Liver (tissue), 9 donors: Measurements from ENCODE around the gene SEC61B. TPM values are rescaled to one million over a fixed set of nuclear protein-coding genes. Genes with fewer than 3 reads are reported as not detected.
A peak's percentile ranks its signal among the peaks of the same experiment; 100 is the strongest.

Experiments used
- DNase-seq: peaks from one replicate; pipeline ENCODE4 v3.0.0-alpha.2; 2017; ENCODE audit warnings: low spot score
- H3K27ac ChIP-seq, 2 donors: one replicate each; pipeline ENCODE4 v1.7.0; 2013; ENCODE audit warnings: inconsistent platforms in 2 of 2, low read length in 2 of 2, control low read depth in 1 of 2, low read depth in 1 of 2, mild to moderate bottlenecking in 1 of 2
- H3K27me3 ChIP-seq, 4 donors: one replicate each; pipeline versions ENCODE4 v1.6.1 to v1.7.0; 2013; ENCODE audit warnings: low read length in 3 of 4, inconsistent platforms in 1 of 4, mild to moderate bottlenecking in 1 of 4, moderate library complexity in 1 of 4; ENCODE audit not compliant: control insufficient read depth in 4 of 4, insufficient read depth in 4 of 4
- H3K36me3 ChIP-seq, 4 donors: one replicate each; pipeline versions ENCODE4 v1.6.1 to v1.7.0; 2013; ENCODE audit warnings: low read length in 3 of 4, mild to moderate bottlenecking in 3 of 4, low read depth in 1 of 4, moderate library complexity in 1 of 4; ENCODE audit not compliant: control insufficient read depth in 4 of 4, insufficient read depth in 3 of 4
- H3K4me1 ChIP-seq, 4 donors: one replicate each; pipeline versions ENCODE4 v1.6.1 to v1.7.0; 2013; ENCODE audit warnings: low read length in 3 of 4, mild to moderate bottlenecking in 3 of 4, moderate library complexity in 1 of 4; ENCODE audit not compliant: control insufficient read depth in 4 of 4, insufficient read depth in 4 of 4
- H3K4me3 ChIP-seq, 3 donors: one replicate each; pipeline versions ENCODE4 v1.6.1 to v1.7.0; 2013; ENCODE audit warnings: low read length in 3 of 3, control low read depth in 1 of 3, low read depth in 1 of 3, mild to moderate bottlenecking in 1 of 3
- H3K9ac ChIP-seq, 2 donors: one replicate each; pipeline ENCODE4 v1.7.0; 2013; ENCODE audit warnings: low read length in 2 of 2, mild to moderate bottlenecking in 2 of 2, moderate library complexity in 2 of 2, control low read depth in 1 of 2, low read depth in 1 of 2
- H3K9me3 ChIP-seq, 4 donors: one replicate each; pipeline versions ENCODE4 v1.6.1 to v1.7.0; 2013; ENCODE audit warnings: low read length in 3 of 4; ENCODE audit not compliant: control insufficient read depth in 4 of 4
- CTCF ChIP-seq: fragments of 150-350 bp; IDR thresholded peaks from 2 replicates; pipeline ENCODE4 v1.5.1; 2017; ENCODE audit warnings: improper control_type of control experiment, low read depth, low read length; ENCODE audit not compliant: missing input control
- EGR1 ChIP-seq, 2 donors: IDR thresholded peaks; 2 replicates each; pipeline ENCODE4 v1.6.1; 2016 to 2018; ENCODE audit warnings: antibody characterized with exemption in 2 of 2, low read depth in 2 of 2
- FOXA1 ChIP-seq: IDR thresholded peaks from 2 replicates; pipeline ENCODE4 v1.6.1; 2016; ENCODE audit warnings: antibody characterized with exemption
- FOXA2 ChIP-seq: IDR thresholded peaks from 2 replicates; pipeline ENCODE4 v1.6.1; 2016; ENCODE audit warnings: antibody characterized with exemption
- GABPA ChIP-seq, 2 donors: IDR thresholded peaks in 1 of 2; conservative IDR thresholded peaks in 1 of 2; 2 replicates each; pipeline ENCODE4 v1.6.1; 2016; ENCODE audit warnings: antibody characterized with exemption in 2 of 2, mild to moderate bottlenecking in 1 of 2, moderate library complexity in 1 of 2
- HNF4A ChIP-seq, 2 donors: conservative IDR thresholded peaks; 2 replicates each; pipeline ENCODE4 v1.6.1; 2016; ENCODE audit warnings: antibody characterized with exemption in 2 of 2, mild to moderate bottlenecking in 2 of 2
- HNF4G ChIP-seq: IDR thresholded peaks from 2 replicates; pipeline ENCODE4 v1.6.1; 2016; ENCODE audit warnings: antibody characterized with exemption
- JUND ChIP-seq, 2 donors: IDR thresholded peaks; 2 replicates each; pipeline ENCODE4 v1.6.1; 2016; ENCODE audit warnings: antibody characterized with exemption in 2 of 2
- NR2F2 ChIP-seq: IDR thresholded peaks from 2 replicates; pipeline ENCODE4 v1.6.1; 2016; ENCODE audit warnings: antibody characterized with exemption
- RAD21 ChIP-seq, 2 donors: IDR thresholded peaks; 2 replicates each; pipeline ENCODE4 v1.6.1; 2016; ENCODE audit warnings: antibody characterized with exemption in 2 of 2, mild to moderate bottlenecking in 2 of 2
- RXRA ChIP-seq, 2 donors: IDR thresholded peaks; 2 replicates each; pipeline ENCODE4 v1.6.1; 2017 to 2018; ENCODE audit warnings: antibody characterized with exemption in 2 of 2, mild to moderate bottlenecking in 1 of 2
- SP1 ChIP-seq: IDR thresholded peaks from 2 replicates; pipeline ENCODE4 v1.6.1; 2018; ENCODE audit warnings: antibody characterized with exemption, mild to moderate bottlenecking
- TAF1 ChIP-seq: conservative IDR thresholded peaks from 2 replicates; pipeline ENCODE4 v1.6.1; 2016; ENCODE audit warnings: antibody characterized with exemption, mild to moderate bottlenecking
- YY1 ChIP-seq: IDR thresholded peaks from 2 replicates; pipeline ENCODE4 v1.6.1; 2016; ENCODE audit warnings: antibody characterized with exemption, mild to moderate bottlenecking
- ZBTB33 ChIP-seq: IDR thresholded peaks from 2 replicates; pipeline ENCODE4 v1.6.1; 2016; ENCODE audit warnings: antibody characterized with exemption
- WGBS: extraction: QIAGEN DNeasy Blood & Tissue Kit; methylation state at CpG from one replicate; pipeline ENCODE4 v1.1.7; 2013; 5-methylcytosine and 5-hydroxymethylcytosine counted together
- polyA plus RNA-seq, 2 donors: library from polyadenylated mRNA; stranded (reverse) in 1 of 2; unstranded in 1 of 2; fragments of 200-250 nt in 1 of 2; fragments of >200 nt in 1 of 2; fragmentation: Nextera tagmentation in 1 of 2; extraction: Ambion mirVana in 1 of 2; gene quantifications; one replicate each; pipeline versions ENCODE4 v1.2.1 to v1.2.3, GENCODE V29; 2013 to 2015
- total RNA-seq, 2 donors: library from RNA; depleted of rRNA; stranded (reverse); fragments of >200 nt; gene quantifications; one replicate each; pipeline ENCODE4 v1.2.3, GENCODE V29; 2014
- TF ChIP-seq, protein P1 (sequence below): IDR thresholded peaks from 2 replicates; pipeline ENCODE4 v1.6.1; 2016; ENCODE audit warnings: antibody characterized with exemption
- TF ChIP-seq, protein P2 (sequence below): IDR thresholded peaks from 2 replicates; pipeline ENCODE4 v1.6.1; 2016; ENCODE audit warnings: antibody characterized with exemption, mild to moderate bottlenecking
- TF ChIP-seq, protein P3 (sequence below): IDR thresholded peaks from 2 replicates; pipeline ENCODE4 v1.6.1; 2016; ENCODE audit warnings: antibody characterized with exemption
- donor health status: healthy.
- donor health status: healthy.
- donor health status: healthy.
- donor health status: healthy.
- donor health status: healthy.

SEC61B gene
- 100 to 1,000 TPM in 1 of 2 donors, 10 to 100 TPM in 1; 84.1 to 122 TPM for total RNA-seq
- 100 to 1,000 TPM; 334 to 431 TPM for polyA plus RNA-seq

DNA sequence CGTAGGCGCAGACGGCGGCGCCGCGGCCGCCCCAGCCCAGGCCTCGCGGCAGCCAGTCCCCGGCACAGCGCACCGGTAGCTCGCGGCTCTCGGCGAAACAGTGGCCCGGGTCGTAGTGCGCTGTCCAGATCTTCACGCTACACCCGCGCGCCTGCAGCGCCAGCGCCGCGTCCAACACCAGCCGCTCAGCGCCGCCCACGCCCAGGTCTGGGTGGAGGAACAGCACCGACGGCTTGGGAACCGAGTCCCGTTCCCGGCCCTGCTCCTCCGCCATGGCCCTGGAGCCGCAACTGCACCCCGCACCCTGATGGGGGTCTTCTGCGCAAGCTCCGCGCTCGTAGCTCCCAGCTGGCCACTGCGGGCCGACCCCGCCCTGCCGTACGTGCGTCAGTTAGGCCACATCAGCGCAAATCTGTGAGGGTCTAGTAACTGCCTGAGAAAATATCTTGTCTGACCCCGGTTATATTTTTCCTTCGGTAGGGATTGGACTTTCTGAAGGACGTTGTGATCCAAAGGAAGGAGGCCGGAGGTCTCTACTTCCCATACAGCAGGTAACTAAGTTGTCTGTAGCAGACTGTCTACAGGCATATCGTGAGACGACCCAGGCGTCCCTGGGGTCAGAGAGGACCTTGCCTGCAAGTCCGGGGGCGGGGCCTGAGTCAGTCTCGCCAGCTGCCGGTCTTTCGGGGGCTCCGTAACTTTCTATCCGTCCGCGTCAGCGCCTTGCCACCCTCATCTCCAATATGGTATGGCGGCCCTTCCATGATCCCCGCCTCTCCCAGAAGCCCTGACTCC lies at the start of gene SEC61B, which contains the start of gene ALG2:
Gene SEC61B, plus strand, starts transcription at position 662 of the 795 bp plus-strand sequence. Its CDS starts 82 bp downstream, at position 744.
Gene ALG2, minus strand, starts transcription at position 322 of the 795 bp plus-strand sequence. Its CDS starts 48 bp downstream, at position 274.
- Histone ChIP-seq H3K4me3 (peak within 1 kb of the TSS; percentile 82 to 96 (median 85)), H3K9me3 (no peaks in the 10 kb centered on the region), H3K9ac (peak within 1 kb of the TSS; percentile 98 to 99), H3K27ac (peak within 1 kb of the TSS; percentile 94 to 96), H3K27me3 (no peaks in the 10 kb centered on the region), H3K36me3 (peaks cover 6 to 21% (median 16%) of the 10 kb centered on the region in 4 donors), H3K4me1 (peaks cover 2 to 52% (median 31%) of the 10 kb centered on the region in 4 donors)
- WGBS = under 1% methylated on average over 70 of the region's 70 CpGs
- peak; percentile 92 for DNase-seq
- TF ChIP-seq EGR1 (IDR thresholded peaks at IDR 0.05; ENCODE audit: low read depth in 2 of 2) (peak; percentile 70 to 76), RAD21 (IDR thresholded peaks at IDR 0.05) (peak; percentile 13), JUND (IDR thresholded peaks at IDR 0.05) (peak; percentile 14 to 17), HNF4G (no peak), TAF1 (peak; percentile 91), SP1 (peak; percentile 56), FOXA2 (no peak), HNF4A (conservative IDR thresholded peaks at IDR 0.05) (peak; percentile 34 to 38), YY1 (peak; percentile 87), RXRA (IDR thresholded peaks at IDR 0.05) (peak; percentile 46 to 54), FOXA1 (no peak), CTCF (peak; percentile 16), NR2F2 (peak; percentile 95), ZBTB33 (peak; percentile 87), GABPA (IDR thresholded peaks at IDR 0.05 in 1 of 2, conservative IDR thresholded peaks at IDR 0.05 in 1 of 2) (peak in 1 of 2 donors; percentile 40)
- TF ChIP-seq, protein P1, sequence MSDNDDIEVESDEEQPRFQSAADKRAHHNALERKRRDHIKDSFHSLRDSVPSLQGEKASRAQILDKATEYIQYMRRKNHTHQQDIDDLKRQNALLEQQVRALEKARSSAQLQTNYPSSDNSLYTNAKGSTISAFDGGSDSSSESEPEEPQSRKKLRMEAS = peak; percentile 75
- TF ChIP-seq, protein P2, sequence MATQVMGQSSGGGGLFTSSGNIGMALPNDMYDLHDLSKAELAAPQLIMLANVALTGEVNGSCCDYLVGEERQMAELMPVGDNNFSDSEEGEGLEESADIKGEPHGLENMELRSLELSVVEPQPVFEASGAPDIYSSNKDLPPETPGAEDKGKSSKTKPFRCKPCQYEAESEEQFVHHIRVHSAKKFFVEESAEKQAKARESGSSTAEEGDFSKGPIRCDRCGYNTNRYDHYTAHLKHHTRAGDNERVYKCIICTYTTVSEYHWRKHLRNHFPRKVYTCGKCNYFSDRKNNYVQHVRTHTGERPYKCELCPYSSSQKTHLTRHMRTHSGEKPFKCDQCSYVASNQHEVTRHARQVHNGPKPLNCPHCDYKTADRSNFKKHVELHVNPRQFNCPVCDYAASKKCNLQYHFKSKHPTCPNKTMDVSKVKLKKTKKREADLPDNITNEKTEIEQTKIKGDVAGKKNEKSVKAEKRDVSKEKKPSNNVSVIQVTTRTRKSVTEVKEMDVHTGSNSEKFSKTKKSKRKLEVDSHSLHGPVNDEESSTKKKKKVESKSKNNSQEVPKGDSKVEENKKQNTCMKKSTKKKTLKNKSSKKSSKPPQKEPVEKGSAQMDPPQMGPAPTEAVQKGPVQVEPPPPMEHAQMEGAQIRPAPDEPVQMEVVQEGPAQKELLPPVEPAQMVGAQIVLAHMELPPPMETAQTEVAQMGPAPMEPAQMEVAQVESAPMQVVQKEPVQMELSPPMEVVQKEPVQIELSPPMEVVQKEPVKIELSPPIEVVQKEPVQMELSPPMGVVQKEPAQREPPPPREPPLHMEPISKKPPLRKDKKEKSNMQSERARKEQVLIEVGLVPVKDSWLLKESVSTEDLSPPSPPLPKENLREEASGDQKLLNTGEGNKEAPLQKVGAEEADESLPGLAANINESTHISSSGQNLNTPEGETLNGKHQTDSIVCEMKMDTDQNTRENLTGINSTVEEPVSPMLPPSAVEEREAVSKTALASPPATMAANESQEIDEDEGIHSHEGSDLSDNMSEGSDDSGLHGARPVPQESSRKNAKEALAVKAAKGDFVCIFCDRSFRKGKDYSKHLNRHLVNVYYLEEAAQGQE = peak; percentile 73
- TF ChIP-seq, protein P3, sequence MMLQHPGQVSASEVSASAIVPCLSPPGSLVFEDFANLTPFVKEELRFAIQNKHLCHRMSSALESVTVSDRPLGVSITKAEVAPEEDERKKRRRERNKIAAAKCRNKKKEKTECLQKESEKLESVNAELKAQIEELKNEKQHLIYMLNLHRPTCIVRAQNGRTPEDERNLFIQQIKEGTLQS = no peak
